ENCODE data around the gene CBR1. TPM values are rescaled to one million over a fixed set of nuclear protein-coding genes. Genes with fewer than 3 reads are reported as not detected.

CBR1 gene
- total RNA-seq, 1 donor = 73.5 TPM

GRCh38 chr21:36064085-36064460, 5.8 kb upstream of the CBR1 start:
- H3K4me2 ChIP-seq (ENCODE audit: insufficient read depth, low read length) = no peak overlapping the region
- peaks cover under 1% of the 10 kb centered on the region for H3K79me2 ChIP-seq (ENCODE audit: insufficient read depth, low read length)
- peaks cover 15% of the 10 kb centered on the region for H3K4me1 ChIP-seq (ENCODE audit: insufficient read depth, low read length)
- H2AFZ ChIP-seq (ENCODE audit: low read length) = peak overlapping the region; percentile 31
- H3K27me3 ChIP-seq (ENCODE audit: insufficient read depth, low read length) = no peaks in the 10 kb centered on the region
- peak; percentile 77 for DNase-seq (ENCODE audit: insufficient read length, low spot score, missing footprints)
- H3K9me3 ChIP-seq (ENCODE audit: low read depth, low read length) = no peaks in the 10 kb centered on the region
- no peaks in the 10 kb centered on the region for H4K20me1 ChIP-seq (ENCODE audit: insufficient read depth, low read length)
- TF ChIP-seq, protein P1, sequence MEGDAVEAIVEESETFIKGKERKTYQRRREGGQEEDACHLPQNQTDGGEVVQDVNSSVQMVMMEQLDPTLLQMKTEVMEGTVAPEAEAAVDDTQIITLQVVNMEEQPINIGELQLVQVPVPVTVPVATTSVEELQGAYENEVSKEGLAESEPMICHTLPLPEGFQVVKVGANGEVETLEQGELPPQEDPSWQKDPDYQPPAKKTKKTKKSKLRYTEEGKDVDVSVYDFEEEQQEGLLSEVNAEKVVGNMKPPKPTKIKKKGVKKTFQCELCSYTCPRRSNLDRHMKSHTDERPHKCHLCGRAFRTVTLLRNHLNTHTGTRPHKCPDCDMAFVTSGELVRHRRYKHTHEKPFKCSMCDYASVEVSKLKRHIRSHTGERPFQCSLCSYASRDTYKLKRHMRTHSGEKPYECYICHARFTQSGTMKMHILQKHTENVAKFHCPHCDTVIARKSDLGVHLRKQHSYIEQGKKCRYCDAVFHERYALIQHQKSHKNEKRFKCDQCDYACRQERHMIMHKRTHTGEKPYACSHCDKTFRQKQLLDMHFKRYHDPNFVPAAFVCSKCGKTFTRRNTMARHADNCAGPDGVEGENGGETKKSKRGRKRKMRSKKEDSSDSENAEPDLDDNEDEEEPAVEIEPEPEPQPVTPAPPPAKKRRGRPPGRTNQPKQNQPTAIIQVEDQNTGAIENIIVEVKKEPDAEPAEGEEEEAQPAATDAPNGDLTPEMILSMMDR (IDR thresholded peaks at IDR 0.05; ENCODE audit: extremely low read depth, low read depth, low read length) = no peak
- no peaks in the 10 kb centered on the region for H3K36me3 ChIP-seq (ENCODE audit: insufficient read depth, low read length)
- H3K4me3 ChIP-seq (ENCODE audit: insufficient read depth, low read length) = no peak overlapping the region
- no peak overlapping the region for H3K27ac ChIP-seq (ENCODE audit: low read depth, low read length)

- TF ChIP-seq, protein P1 (IDR thresholded peaks at IDR 0.05; ENCODE audit: extremely low read depth, low read depth, low read length) = no peak
- Histone ChIP-seq H3K36me3 (ENCODE audit: insufficient read depth, low read length) (no peaks in the 10 kb centered on the region), H3K79me2 (ENCODE audit: insufficient read depth, low read length) (peaks cover 11% of the 10 kb centered on the region), H3K9me3 (ENCODE audit: low read depth, low read length) (no peaks in the 10 kb centered on the region), H3K27ac (ENCODE audit: low read depth, low read length) (no peak overlapping the region), H3K4me2 (ENCODE audit: insufficient read depth, low read length) (peak overlapping the region; percentile 40), H3K4me1 (ENCODE audit: insufficient read depth, low read length) (peaks cover 16% of the 10 kb centered on the region), H3K4me3 (ENCODE audit: insufficient read depth, low read length) (no peak overlapping the region), H3K27me3 (ENCODE audit: insufficient read depth, low read length) (no peaks in the 10 kb centered on the region), H4K20me1 (ENCODE audit: insufficient read depth, low read length) (no peaks in the 10 kb centered on the region), H2AFZ (ENCODE audit: low read length) (peak overlapping the region; percentile 83)
- DNase-seq (ENCODE audit: insufficient read length, low spot score, missing footprints) = peak; percentile 81
Observed at GRCh38 chr21:36065497-36066036, 4.3 kb upstream of the CBR1 start.

GRCh38 chr21:36068748-36069398, 951 bp upstream of the CBR1 start:
- Histone ChIP-seq H4K20me1 (ENCODE audit: insufficient read depth, low read length) (peaks cover 8% of the 10 kb centered on the region), H3K36me3 (ENCODE audit: insufficient read depth, low read length) (peaks cover 22% of the 10 kb centered on the region), H3K4me1 (ENCODE audit: insufficient read depth, low read length) (peaks cover 25% of the 10 kb centered on the region), H3K4me3 (ENCODE audit: insufficient read depth, low read length) (no peak overlapping the region), H3K27me3 (ENCODE audit: insufficient read depth, low read length) (no peaks in the 10 kb centered on the region), H3K4me2 (ENCODE audit: insufficient read depth, low read length) (no peak overlapping the region), H3K79me2 (ENCODE audit: insufficient read depth, low read length) (peaks cover 20% of the 10 kb centered on the region), H2AFZ (ENCODE audit: low read length) (peak overlapping the region; percentile 95), H3K27ac (ENCODE audit: low read depth, low read length) (peak overlapping the region; percentile 84), H3K9me3 (ENCODE audit: low read depth, low read length) (no peaks in the 10 kb centered on the region)
- TF ChIP-seq, protein P1 (IDR thresholded peaks at IDR 0.05; ENCODE audit: extremely low read depth, low read depth, low read length) = no peak
- no peak for DNase-seq (ENCODE audit: insufficient read length, low spot score, missing footprints)

- H3K79me2 ChIP-seq (ENCODE audit: insufficient read depth, low read length) = peaks cover 20% of the 10 kb centered on the region
- TF ChIP-seq, protein P1 (IDR thresholded peaks at IDR 0.05; ENCODE audit: extremely low read depth, low read depth, low read length) = no peak
- DNase-seq (ENCODE audit: insufficient read length, low spot score, missing footprints) = no peak
- peaks cover 22% of the 10 kb centered on the region for H3K36me3 ChIP-seq (ENCODE audit: insufficient read depth, low read length)
- H3K4me1 ChIP-seq (ENCODE audit: insufficient read depth, low read length) = peaks cover 17% of the 10 kb centered on the region
- H3K4me2 ChIP-seq (ENCODE audit: insufficient read depth, low read length) = peak overlapping the region; percentile 95
- H3K4me3 ChIP-seq (ENCODE audit: insufficient read depth, low read length) = peak overlapping the region; percentile 14
- no peak overlapping the region for H2AFZ ChIP-seq (ENCODE audit: low read length)
- no peak overlapping the region for H3K27ac ChIP-seq (ENCODE audit: low read depth, low read length)
- peaks cover 8% of the 10 kb centered on the region for H4K20me1 ChIP-seq (ENCODE audit: insufficient read depth, low read length)
- H3K9me3 ChIP-seq (ENCODE audit: low read depth, low read length) = no peaks in the 10 kb centered on the region
- H3K27me3 ChIP-seq (ENCODE audit: insufficient read depth, low read length) = no peaks in the 10 kb centered on the region
Observed at GRCh38 chr21:36070999-36071398, 1.2 kb downstream of the CBR1 start.

All from osteoblast (primary cell).